Measurements from ENCODE around the gene AMPD1. TPM values are rescaled to one million over a fixed set of nuclear protein-coding genes. Genes with fewer than 3 reads are reported as not detected.

AMPD1 gene
- total and polyA plus RNA-seq, 10 of the 15 experiments (the other 5 are each of a cell fraction or from before 2014, with no cell fraction given) = 0.12 to 0.30 (median 0.14) TPM; not detected in 7

- TF ChIP-seq ZNF384 (IDR thresholded peaks at IDR 0.05; ENCODE audit: borderline replicate concordance, low read depth, low read length) = no peak
- TF ChIP-seq CUX1 (IDR thresholded peaks at IDR 0.05; ENCODE audit: insufficient replicate concordance, low read depth, low read length) = no peak
- TF ChIP-seq PRDM15 (CRISPR knock-in tag; IDR thresholded peaks at IDR 0.05) = no peak
- peak; percentile 85 for TF ChIP-seq POLR2A (IDR thresholded peaks at IDR 0.05; ENCODE audit: low read depth, low read length)
- TF ChIP-seq LARP7 (IDR thresholded peaks at IDR 0.05) = no peak; the same call in 1 of the 2 replicates
- no peak for TF ChIP-seq IRF4 (IDR thresholded peaks at IDR 0.05; ENCODE audit: low read depth, low read length)
- TF ChIP-seq ATF3 (IDR thresholded peaks at IDR 0.05; ENCODE audit: borderline replicate concordance, extremely low read depth, low read depth, low read length) = peak; percentile 94; the same call in 1 of the 2 replicates
- peak; percentile 93 for TF ChIP-seq MYC (IDR thresholded peaks at IDR 0.05; ENCODE audit: insufficient read depth, insufficient read length, insufficient replicate concordance, low read length, severe bottlenecking)
- peak; percentile 61; the same call in 1 of the 2 replicates for TF ChIP-seq BACH1 (IDR thresholded peaks at IDR 0.05; ENCODE audit: borderline replicate concordance)
- TF ChIP-seq PML (IDR thresholded peaks at IDR 0.05; ENCODE audit: low read length) = peak; percentile 87; the same call in 1 of the 2 replicates
- no peak for TF ChIP-seq FOS (IDR thresholded peaks at IDR 0.05; ENCODE audit: borderline replicate concordance, extremely low read depth, insufficient read length)
- TF ChIP-seq ZNF274 (IDR thresholded peaks at IDR 0.05; ENCODE audit: insufficient read depth, insufficient read length) = no peak
- no peak for TF ChIP-seq BCL11A (IDR thresholded peaks at IDR 0.05; ENCODE audit: low read depth, low read length)
- TF ChIP-seq SMC3 (IDR thresholded peaks at IDR 0.05; ENCODE audit: borderline replicate concordance, low read length) = peak; percentile 17; the same call in 1 of the 2 replicates
- peak; percentile 76 for TF ChIP-seq SP1 (IDR thresholded peaks at IDR 0.05; ENCODE audit: low read depth, low read length)
- TF ChIP-seq JUND (IDR thresholded peaks at IDR 0.05; ENCODE audit: low read depth, low read length) = no peak
- peak; percentile 78 to 80 for TF ChIP-seq BHLHE40 (IDR thresholded peaks at IDR 0.05; ENCODE audit: borderline replicate concordance in 1 of 2, low read depth in 2 of 2, low read length in 1 of 2)
- TF ChIP-seq MTA2 (IDR thresholded peaks at IDR 0.05; ENCODE audit: low read depth) = no peak
- TF ChIP-seq JUNB (IDR thresholded peaks at IDR 0.05) = 0 out of 2 replicates have a peak, but pooled peaks have one; percentile 9
- TF ChIP-seq USF2 (IDR thresholded peaks at IDR 0.05; ENCODE audit: borderline replicate concordance, low read depth, low read length) = peak; percentile 93
These were observed 21.2 kb upstream of the AMPD1 start, which contains the start of gene NRAS (continued) for GRCh38 chr1:114716304-114717170.

Measured in GM12878 (cell line).